ENCODE measurements around the gene NPAS2. TPM values are rescaled to one million over a fixed set of nuclear protein-coding genes. Genes with fewer than 3 reads are reported as not detected.

Gene NPAS2
- total RNA-seq, 2 donors from 2014 or later: 33.9 to 38.3 TPM

GRCh38 chr2:100923461-100924060, 103.6 kb downstream of the NPAS2 start:
- H3K27ac ChIP-seq: no peak overlapping the region
- H3K9me3 ChIP-seq: no peaks in the 10 kb centered on the region
- intact Hi-C loops (cut with DNase I): no loop called here
- H3K4me3 ChIP-seq: no peak overlapping the region
- no peak overlapping the region for H3K9ac ChIP-seq (ENCODE audit: low read depth in 2 of 2, low read length in 2 of 2)
- no peaks in the 10 kb centered on the region for H3K4me1 ChIP-seq
- no peaks in the 10 kb centered on the region for H3K36me3 ChIP-seq
- no peak for TF ChIP-seq CTCF (IDR thresholded peaks at IDR 0.05)
- no peaks in the 10 kb centered on the region for H3K27me3 ChIP-seq
- DNase-seq: no peak

GRCh38 chr2:100924122-100924519, 104.2 kb downstream of the NPAS2 start:
- Histone ChIP-seq H3K27ac (peak overlapping the region; percentile 65), H3K4me1 (no peaks in the 10 kb centered on the region), H3K9ac (ENCODE audit: low read depth in 2 of 2, low read length in 2 of 2) (peak overlapping the region in 1 of 2 donors; percentile 60), H3K4me3 (peak overlapping the region; percentile 16), H3K36me3 (no peaks in the 10 kb centered on the region), H3K9me3 (no peaks in the 10 kb centered on the region), H3K27me3 (no peaks in the 10 kb centered on the region)
- intact Hi-C loops (cut with DNase I): no loop called here
- no peak for DNase-seq
- TF ChIP-seq CTCF (IDR thresholded peaks at IDR 0.05): no peak

GRCh38 chr2:100924520-100925451, 104.8 kb downstream of the NPAS2 start:
- H3K27ac ChIP-seq: peak overlapping the region; percentile 65
- intact Hi-C loops (cut with DNase I): no loop called here
- no peaks in the 10 kb centered on the region for H3K9me3 ChIP-seq
- H3K9ac ChIP-seq (ENCODE audit: low read depth in 2 of 2, low read length in 2 of 2): peak overlapping the region; percentile 35 to 60
- H3K27me3 ChIP-seq: no peaks in the 10 kb centered on the region
- DNase-seq: peak; percentile 33
- H3K4me1 ChIP-seq: no peaks in the 10 kb centered on the region
- H3K36me3 ChIP-seq: no peaks in the 10 kb centered on the region
- peak overlapping the region; percentile 16 for H3K4me3 ChIP-seq
- TF ChIP-seq CTCF (IDR thresholded peaks at IDR 0.05): no peak

GRCh38 chr2:100928235-100928634, 108.3 kb downstream of the NPAS2 start:
- H3K4me1 ChIP-seq: no peaks in the 10 kb centered on the region
- no peaks in the 10 kb centered on the region for H3K36me3 ChIP-seq
- intact Hi-C loops (cut with DNase I): no loop called here
- no peak overlapping the region for H3K9ac ChIP-seq (ENCODE audit: low read depth in 2 of 2, low read length in 2 of 2)
- no peak for TF ChIP-seq CTCF (IDR thresholded peaks at IDR 0.05)
- no peak for DNase-seq
- H3K27me3 ChIP-seq: no peaks in the 10 kb centered on the region
- H3K4me3 ChIP-seq: no peak overlapping the region
- H3K9me3 ChIP-seq: no peaks in the 10 kb centered on the region
- no peak overlapping the region for H3K27ac ChIP-seq

- no peak for TF ChIP-seq CTCF (IDR thresholded peaks at IDR 0.05)
- no peaks in the 10 kb centered on the region for H3K27me3 ChIP-seq
- H3K4me3 ChIP-seq: no peak overlapping the region
- intact Hi-C loops (cut with DNase I): no loop called here
- H3K4me1 ChIP-seq: no peaks in the 10 kb centered on the region
- no peak overlapping the region for H3K27ac ChIP-seq
- no peaks in the 10 kb centered on the region for H3K36me3 ChIP-seq
- no peak overlapping the region for H3K9ac ChIP-seq (ENCODE audit: low read depth in 2 of 2, low read length in 2 of 2)
- no peaks in the 10 kb centered on the region for H3K9me3 ChIP-seq
- no peak for DNase-seq
Measured at GRCh38 chr2:100929147-100929546, 109.2 kb downstream of the NPAS2 start.
